CD4-positive, alpha-beta T cell (primary cell): ENCODE results near the gene RHBDD3. TPM values are rescaled to one million over a fixed set of nuclear protein-coding genes. Genes with fewer than 3 reads are reported as not detected.

Experiments
- ATAC-seq: fragments of 200-7000 bp; cut with Tn5 transposase; one replicate; pipeline ENCODE4 v1.10.0; 2022; ENCODE audit warnings: mild to moderate bottlenecking; ENCODE audit not compliant: poor library complexity
- CTCF ChIA-PET: fragments of 350-600 bp; sonication (Branson Sonifier 250); formaldehyde crosslinking; loops from one replicate; lab custom pipeline; 2021; ENCODE audit warnings: antibody characterized with exemption, inconsistent platforms; lab: Charles Lee
- POLR2A ChIA-PET: fragments of 350-600 bp; sonication (Branson Sonifier 250); formaldehyde crosslinking; loops from one replicate; lab custom pipeline; 2021; ENCODE audit warnings: antibody characterized with exemption, inconsistent platforms; lab: Charles Lee
- DNase-seq, 14 experiments: peaks; one replicate each; pipeline ENCODE4 v3.0.0-alpha.2; 2013 to 2020; ENCODE audit warnings: mixed read lengths in 2 of 14
- H3K27ac ChIP-seq, 2 donors: one replicate each; pipeline versions ENCODE4 v1.5.1 to v1.7.0; 2013; ENCODE audit warnings: low read length in 2 of 2, low read depth in 1 of 2, mild to moderate bottlenecking in 1 of 2
- H3K27me3 ChIP-seq, 2 experiments: 1 replicate in 1 of 2; 2 replicates in 1 of 2; pipeline versions ENCODE4 v1.6.1 to v1.7.0; 2013; ENCODE audit warnings: low read length in 2 of 2, control low read depth in 1 of 2, mild to moderate bottlenecking in 1 of 2, moderate library complexity in 1 of 2; ENCODE audit not compliant: insufficient read depth in 2 of 2, control insufficient read depth in 1 of 2
- H3K36me3 ChIP-seq: one replicate; pipeline ENCODE4 v1.6.1; 2013; ENCODE audit warnings: low read length, control low read depth; ENCODE audit not compliant: insufficient read depth
- H3K4me1 ChIP-seq: one replicate; pipeline ENCODE4 v1.6.1; 2013; ENCODE audit warnings: low read length, control low read depth; ENCODE audit not compliant: insufficient read depth
- H3K4me3 ChIP-seq: one replicate; pipeline ENCODE4 v1.5.1; 2013; ENCODE audit warnings: mild to moderate bottlenecking, low read length, moderate library complexity
- H3K9me3 ChIP-seq, 2 experiments: 1 replicate in 1 of 2; 2 replicates in 1 of 2; pipeline versions ENCODE4 v1.6.1 to v1.7.0; 2013; ENCODE audit warnings: low read length in 2 of 2, mild to moderate bottlenecking in 2 of 2, control low read depth in 1 of 2, moderate library complexity in 1 of 2; ENCODE audit not compliant: control insufficient read depth in 1 of 2, insufficient read depth in 1 of 2
- H3K27ac Mint-ChIP-seq: one replicate; pipeline ENCODE4 v1.8.0; 2020; ENCODE audit warnings: mixed read lengths
- H3K27me3 Mint-ChIP-seq: one replicate; pipeline ENCODE4 v1.8.0; 2021; ENCODE audit warnings: mixed read lengths
- H3K36me3 Mint-ChIP-seq: one replicate; pipeline ENCODE4 v1.8.0; 2021; ENCODE audit warnings: low read depth, mixed read lengths
- H3K4me1 Mint-ChIP-seq: one replicate; pipeline ENCODE4 v1.8.0; 2021; ENCODE audit warnings: low read depth, mixed read lengths
- H3K4me3 Mint-ChIP-seq: one replicate; pipeline ENCODE4 v1.8.0; 2020; ENCODE audit warnings: mild to moderate bottlenecking, mixed read lengths
- H3K9me3 Mint-ChIP-seq: one replicate; pipeline ENCODE4 v1.8.0; 2020; ENCODE audit warnings: mixed read lengths
- intact Hi-C, 2 experiments: fragments of 100-400 bp; cut with DNase I in 1 of 2; cut with micrococcal nuclease in 1 of 2; formaldehyde crosslinking; loops; one replicate each; pipeline versions ENCODE4 v1.15.1 to v1.9.0; 2023 to 2025; cut with DNase I, micrococcal nuclease
- total RNA-seq, 174 experiments: library from RNA in 2 of 174; stranded (reverse) in 2 of 174; gene quantifications; one replicate each; pipeline ENCODE4 v1.2.3 and lab custom pipeline; 2021 to 2026
- TF ChIP-seq, protein P1 (sequence below): fragments of 200-600 bp; IDR thresholded peaks from one replicate; pipeline ENCODE4 v1.8.0; 2022; ENCODE audit warnings: antibody characterized with exemption, mild to moderate bottlenecking

The RHBDD3 gene
- total RNA-seq, 2 experiments from 2014 or later = 9.0 to 11.7 TPM

DNA sequence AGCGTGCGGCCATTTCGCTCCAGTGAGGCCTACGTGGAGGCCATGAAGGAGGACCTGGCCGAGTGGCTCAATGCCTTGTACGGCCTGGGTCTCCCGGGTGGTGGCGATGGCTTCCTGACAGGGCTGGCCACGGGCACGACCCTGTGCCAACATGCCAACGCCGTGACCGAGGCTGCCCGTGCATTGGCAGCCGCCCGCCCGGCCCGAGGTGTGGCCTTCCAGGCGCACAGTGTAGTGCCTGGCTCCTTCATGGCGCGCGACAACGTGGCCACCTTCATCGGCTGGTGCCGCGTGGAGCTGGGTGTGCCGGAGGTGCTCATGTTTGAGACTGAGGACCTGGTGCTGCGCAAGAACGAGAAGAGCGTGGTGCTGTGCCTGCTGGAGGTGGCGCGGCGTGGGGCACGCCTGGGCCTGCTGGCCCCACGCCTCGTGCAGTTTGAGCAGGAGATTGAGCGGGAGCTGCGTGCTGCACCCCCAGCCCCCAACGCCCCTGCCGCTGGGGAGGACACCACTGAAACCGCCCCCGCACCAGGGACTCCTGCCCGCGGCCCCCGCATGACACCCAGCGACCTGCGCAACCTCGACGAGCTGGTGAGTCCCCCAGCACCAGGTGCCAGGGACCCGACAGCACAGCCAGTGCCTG lies 40.5 kb upstream of the RHBDD3 start:
- Mint-ChIP-seq H3K27ac (no peak overlapping the region), H3K4me3 (peak overlapping the region; percentile 34), H3K36me3 (no peaks in the 10 kb centered on the region), H3K9me3 (no peaks in the 10 kb centered on the region), H3K27me3 (peaks cover 36% of the 10 kb centered on the region), H3K4me1 (peaks cover 12% of the 10 kb centered on the region)
- ChIA-PET POLR2A (no interaction called here), CTCF (no interaction called here)
- no peak overlapping the region for H3K4me3 ChIP-seq
- H3K4me1 ChIP-seq = peaks cover 55% of the 10 kb centered on the region
- peaks cover 27 to 28% of the 10 kb centered on the region in 2 experiments for H3K27me3 ChIP-seq
- ATAC-seq (no peak), DNase-seq (peak in 1 of 14 experiments; percentile 22)
- H3K9me3 ChIP-seq = peaks cover 0 to 4% of the 10 kb centered on the region in 2 experiments
- no peaks in the 10 kb centered on the region for H3K36me3 ChIP-seq
- intact Hi-C loops = no loop called here
- no peak overlapping the region for H3K27ac ChIP-seq
- TF ChIP-seq, protein P1, sequence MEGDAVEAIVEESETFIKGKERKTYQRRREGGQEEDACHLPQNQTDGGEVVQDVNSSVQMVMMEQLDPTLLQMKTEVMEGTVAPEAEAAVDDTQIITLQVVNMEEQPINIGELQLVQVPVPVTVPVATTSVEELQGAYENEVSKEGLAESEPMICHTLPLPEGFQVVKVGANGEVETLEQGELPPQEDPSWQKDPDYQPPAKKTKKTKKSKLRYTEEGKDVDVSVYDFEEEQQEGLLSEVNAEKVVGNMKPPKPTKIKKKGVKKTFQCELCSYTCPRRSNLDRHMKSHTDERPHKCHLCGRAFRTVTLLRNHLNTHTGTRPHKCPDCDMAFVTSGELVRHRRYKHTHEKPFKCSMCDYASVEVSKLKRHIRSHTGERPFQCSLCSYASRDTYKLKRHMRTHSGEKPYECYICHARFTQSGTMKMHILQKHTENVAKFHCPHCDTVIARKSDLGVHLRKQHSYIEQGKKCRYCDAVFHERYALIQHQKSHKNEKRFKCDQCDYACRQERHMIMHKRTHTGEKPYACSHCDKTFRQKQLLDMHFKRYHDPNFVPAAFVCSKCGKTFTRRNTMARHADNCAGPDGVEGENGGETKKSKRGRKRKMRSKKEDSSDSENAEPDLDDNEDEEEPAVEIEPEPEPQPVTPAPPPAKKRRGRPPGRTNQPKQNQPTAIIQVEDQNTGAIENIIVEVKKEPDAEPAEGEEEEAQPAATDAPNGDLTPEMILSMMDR = no peak

DNA sequence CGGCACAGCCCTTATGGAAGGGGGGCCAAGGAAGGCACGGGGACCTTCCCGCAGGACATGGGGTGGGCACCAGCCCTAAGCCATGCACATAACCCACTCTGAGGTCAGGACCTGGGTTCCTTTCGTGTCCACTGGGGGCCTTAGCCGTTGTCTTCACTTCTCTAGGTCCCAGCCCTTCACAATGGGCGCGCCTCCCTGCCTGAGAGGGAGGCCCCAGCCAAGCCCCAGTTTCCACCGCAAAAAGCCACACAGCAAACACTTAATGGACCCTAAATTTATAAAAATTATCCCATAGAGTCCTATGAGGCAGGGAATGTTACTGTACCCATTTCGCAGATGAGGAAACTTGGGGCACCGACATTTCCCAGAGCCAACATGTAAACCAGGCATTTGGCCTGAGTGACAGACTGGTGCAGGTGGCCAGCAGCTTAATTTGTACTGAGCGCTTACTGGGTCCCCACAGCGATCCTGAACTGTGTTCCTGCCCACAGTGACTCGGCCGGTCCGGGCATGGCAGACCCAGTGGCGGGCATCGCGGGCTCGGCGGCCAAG lies 39.9 kb upstream of the RHBDD3 start:
- Histone ChIP-seq H3K4me3 (no peak overlapping the region), H3K9me3 (peaks cover 0 to 4% of the 10 kb centered on the region in 2 experiments), H3K27ac (no peak overlapping the region), H3K36me3 (no peaks in the 10 kb centered on the region), H3K27me3 (peaks cover 21 to 24% of the 10 kb centered on the region in 2 experiments), H3K4me1 (peaks cover 51% of the 10 kb centered on the region)
- ChIA-PET POLR2A (interaction anchor here (2.3 kb wide), 1 partner anchor 39 kb away, joined by 7 read pairs; the partner anchor contains the start of gene EWSR1), CTCF (no interaction called here)
- Mint-ChIP-seq H3K9me3 (no peaks in the 10 kb centered on the region), H3K27ac (no peak overlapping the region), H3K4me1 (peaks cover 12% of the 10 kb centered on the region), H3K4me3 (peak overlapping the region; percentile 76), H3K27me3 (peaks cover 30% of the 10 kb centered on the region), H3K36me3 (no peaks in the 10 kb centered on the region)
- TF ChIP-seq, protein P1 = no peak
- DNase-seq = peak in 1 of 14 experiments; percentile 15
- intact Hi-C loops = loop anchor here in 1 of 2 experiments (2.0 kb wide), 1 partner anchor 81 kb away; the partner anchor contains the start of gene AP1B1
- ATAC-seq = no peak

DNA sequence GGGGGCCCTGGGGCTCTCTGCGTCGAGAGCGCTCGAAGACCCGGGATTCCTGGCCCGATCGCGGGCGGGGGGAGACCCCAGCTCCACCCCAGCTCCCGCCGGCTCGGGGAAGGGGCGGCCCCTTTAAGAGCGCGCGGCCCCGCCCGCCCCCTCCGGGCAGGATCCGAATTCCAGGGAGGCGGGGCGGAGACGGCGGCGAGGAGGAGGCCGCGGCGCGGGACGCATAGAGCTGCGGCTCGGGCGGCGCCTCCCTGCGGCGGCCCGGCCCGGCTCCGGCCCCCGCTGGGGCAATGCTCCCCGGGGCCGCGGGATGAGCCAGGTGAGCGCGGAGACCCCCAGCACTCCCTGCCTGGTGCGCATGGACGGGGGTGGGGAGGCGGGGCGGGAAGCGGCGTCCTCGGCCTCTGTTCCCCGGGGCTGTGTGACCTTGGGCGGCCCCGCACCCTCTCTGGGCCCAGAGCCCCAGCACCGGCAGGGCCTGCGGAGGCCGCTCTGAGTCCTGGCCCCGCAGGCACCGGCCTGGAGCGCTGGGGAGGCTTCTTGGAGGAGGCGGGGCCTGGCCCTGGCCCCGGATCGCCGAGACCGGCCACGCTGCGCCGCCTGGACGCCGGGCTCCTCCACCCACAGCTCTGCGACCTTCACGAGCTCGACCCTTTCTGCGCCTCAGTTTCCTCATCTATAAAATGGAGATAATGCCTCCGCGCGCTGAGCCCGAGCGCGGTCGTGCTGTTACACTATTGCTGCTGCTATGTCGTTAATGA lies 39.2 kb upstream of the RHBDD3 start:
- ChIA-PET POLR2A (interaction anchor here (2.3 kb wide), 1 partner anchor 39 kb away, joined by 7 read pairs; the partner anchor contains the start of gene EWSR1), CTCF (no interaction called here)
- DNase-seq (peak in 7 of 14 experiments; percentile 13 to 61 (median 42)), ATAC-seq (peak; percentile 54)
- Histone ChIP-seq H3K4me1 (peaks cover 51% of the 10 kb centered on the region), H3K4me3 (peak overlapping the region; percentile 65), H3K27me3 (peaks cover 14 to 18% of the 10 kb centered on the region in 2 experiments), H3K9me3 (peaks cover 0 to 4% of the 10 kb centered on the region in 2 experiments), H3K27ac (no peak overlapping the region), H3K36me3 (no peaks in the 10 kb centered on the region)
- intact Hi-C loops = loop anchor here in 1 of 2 experiments (2.0 kb wide), 1 partner anchor 82 kb away; the partner anchor contains the start of gene AP1B1
- Mint-ChIP-seq H3K4me1 (peaks cover 12% of the 10 kb centered on the region), H3K9me3 (no peaks in the 10 kb centered on the region), H3K27me3 (peaks cover 23% of the 10 kb centered on the region), H3K27ac (no peak overlapping the region), H3K36me3 (no peaks in the 10 kb centered on the region), H3K4me3 (peak overlapping the region; percentile 76)
- TF ChIP-seq, protein P1 = no peak
